ENCODE data around the gene DPP6. TPM values are rescaled to one million over a fixed set of nuclear protein-coding genes. Genes with fewer than 3 reads are reported as not detected.

Gene DPP6
- total RNA-seq, 1 donor from 2014 or later = 1.4 TPM

DNA sequence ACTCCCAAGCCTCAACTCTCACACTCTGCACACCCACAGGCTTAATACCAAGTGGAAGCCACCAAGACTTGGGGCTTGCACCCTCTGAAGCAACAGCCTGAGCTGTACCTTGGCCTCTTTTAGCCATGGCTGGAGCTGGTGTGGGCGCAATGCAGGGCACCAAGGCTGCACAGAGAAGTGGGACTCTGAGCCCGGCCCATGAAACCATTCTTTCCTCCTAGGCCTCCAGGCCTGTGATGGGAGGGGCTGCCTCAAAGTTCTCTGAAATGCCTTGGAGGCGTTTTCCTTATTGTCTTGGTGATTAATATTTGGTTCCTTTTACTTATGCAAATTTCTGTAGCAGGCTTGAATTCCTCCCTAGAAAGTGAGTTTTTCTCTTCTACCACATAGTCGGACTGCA lies 674.2 kb downstream of the DPP6 start:
- H3K27ac Mint-ChIP-seq (ENCODE audit: unreplicated experiment) = no peak overlapping the region
- H3K9me3 Mint-ChIP-seq (ENCODE audit: unreplicated experiment) = peaks cover 18% of the 10 kb centered on the region
- no peak for DNase-seq (ENCODE audit: low spot score)
- H3K27me3 Mint-ChIP-seq (ENCODE audit: unreplicated experiment) = no peaks in the 10 kb centered on the region
- TF ChIP-seq, protein P1, sequence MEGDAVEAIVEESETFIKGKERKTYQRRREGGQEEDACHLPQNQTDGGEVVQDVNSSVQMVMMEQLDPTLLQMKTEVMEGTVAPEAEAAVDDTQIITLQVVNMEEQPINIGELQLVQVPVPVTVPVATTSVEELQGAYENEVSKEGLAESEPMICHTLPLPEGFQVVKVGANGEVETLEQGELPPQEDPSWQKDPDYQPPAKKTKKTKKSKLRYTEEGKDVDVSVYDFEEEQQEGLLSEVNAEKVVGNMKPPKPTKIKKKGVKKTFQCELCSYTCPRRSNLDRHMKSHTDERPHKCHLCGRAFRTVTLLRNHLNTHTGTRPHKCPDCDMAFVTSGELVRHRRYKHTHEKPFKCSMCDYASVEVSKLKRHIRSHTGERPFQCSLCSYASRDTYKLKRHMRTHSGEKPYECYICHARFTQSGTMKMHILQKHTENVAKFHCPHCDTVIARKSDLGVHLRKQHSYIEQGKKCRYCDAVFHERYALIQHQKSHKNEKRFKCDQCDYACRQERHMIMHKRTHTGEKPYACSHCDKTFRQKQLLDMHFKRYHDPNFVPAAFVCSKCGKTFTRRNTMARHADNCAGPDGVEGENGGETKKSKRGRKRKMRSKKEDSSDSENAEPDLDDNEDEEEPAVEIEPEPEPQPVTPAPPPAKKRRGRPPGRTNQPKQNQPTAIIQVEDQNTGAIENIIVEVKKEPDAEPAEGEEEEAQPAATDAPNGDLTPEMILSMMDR (IDR thresholded peaks at IDR 0.05; ENCODE audit: unreplicated experiment) = no peak
- H3K4me3 Mint-ChIP-seq (ENCODE audit: unreplicated experiment) = no peak overlapping the region
- peaks cover 7% of the 10 kb centered on the region for H3K36me3 Mint-ChIP-seq (ENCODE audit: low read depth, unreplicated experiment)
- no peaks in the 10 kb centered on the region for H3K4me1 Mint-ChIP-seq (ENCODE audit: unreplicated experiment)

DNA sequence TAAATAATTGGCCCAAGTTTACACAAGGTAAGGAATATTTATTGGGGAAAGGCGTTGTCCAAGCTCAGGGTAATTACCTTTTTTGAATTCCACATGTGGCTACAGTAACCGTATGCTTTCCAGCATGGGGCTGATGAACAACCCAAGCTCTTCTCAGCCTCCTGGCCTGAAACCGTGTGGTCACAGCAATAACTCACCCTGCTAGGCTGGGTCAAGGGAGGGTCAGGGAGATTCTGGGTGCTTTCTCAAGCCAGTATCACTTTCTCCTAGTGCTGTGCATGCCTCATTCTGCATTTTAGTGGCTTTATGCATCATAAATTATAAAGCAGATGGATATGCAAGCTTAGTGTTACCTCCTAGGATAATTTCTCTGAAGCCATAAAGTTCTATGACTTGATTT lies 676.9 kb downstream of the DPP6 start:
- no peaks in the 10 kb centered on the region for H3K4me1 Mint-ChIP-seq (ENCODE audit: unreplicated experiment)
- no peak overlapping the region for H3K4me3 Mint-ChIP-seq (ENCODE audit: unreplicated experiment)
- H3K27ac Mint-ChIP-seq (ENCODE audit: unreplicated experiment) = no peak overlapping the region
- no peak for DNase-seq (ENCODE audit: low spot score)
- H3K27me3 Mint-ChIP-seq (ENCODE audit: unreplicated experiment) = no peaks in the 10 kb centered on the region
- H3K36me3 Mint-ChIP-seq (ENCODE audit: low read depth, unreplicated experiment) = peaks cover 7% of the 10 kb centered on the region
- peaks cover 18% of the 10 kb centered on the region for H3K9me3 Mint-ChIP-seq (ENCODE audit: unreplicated experiment)
- TF ChIP-seq, protein P1 (IDR thresholded peaks at IDR 0.05; ENCODE audit: unreplicated experiment) = no peak

DNA sequence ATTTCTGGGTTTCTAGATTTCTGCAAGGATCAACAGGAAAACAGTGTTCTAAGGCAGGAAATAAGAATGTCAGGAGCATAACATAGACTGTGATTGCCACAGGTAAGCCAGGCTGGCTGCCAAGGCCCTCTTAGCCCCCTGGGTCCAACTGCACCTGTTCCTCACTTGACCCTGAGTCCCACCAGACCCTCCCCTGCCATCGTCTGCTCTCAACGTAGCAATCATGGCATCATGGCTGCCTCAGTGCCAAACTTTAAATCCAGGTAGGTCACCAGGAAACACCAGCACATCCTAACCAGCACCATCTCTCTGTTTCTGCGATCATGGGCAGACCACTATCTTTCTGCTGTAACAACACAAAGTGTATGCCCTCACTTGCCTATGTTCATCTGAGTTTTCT lies 683.6 kb downstream of the DPP6 start:
- no peak for DNase-seq (ENCODE audit: low spot score)
- Mint-ChIP-seq H3K9me3 (ENCODE audit: unreplicated experiment) (no peaks in the 10 kb centered on the region), H3K4me3 (ENCODE audit: unreplicated experiment) (no peak overlapping the region), H3K4me1 (ENCODE audit: unreplicated experiment) (no peaks in the 10 kb centered on the region), H3K27me3 (ENCODE audit: unreplicated experiment) (no peaks in the 10 kb centered on the region), H3K36me3 (ENCODE audit: low read depth, unreplicated experiment) (no peaks in the 10 kb centered on the region), H3K27ac (ENCODE audit: unreplicated experiment) (no peak overlapping the region)
- TF ChIP-seq, protein P1 (IDR thresholded peaks at IDR 0.05; ENCODE audit: unreplicated experiment) = no peak

DNA sequence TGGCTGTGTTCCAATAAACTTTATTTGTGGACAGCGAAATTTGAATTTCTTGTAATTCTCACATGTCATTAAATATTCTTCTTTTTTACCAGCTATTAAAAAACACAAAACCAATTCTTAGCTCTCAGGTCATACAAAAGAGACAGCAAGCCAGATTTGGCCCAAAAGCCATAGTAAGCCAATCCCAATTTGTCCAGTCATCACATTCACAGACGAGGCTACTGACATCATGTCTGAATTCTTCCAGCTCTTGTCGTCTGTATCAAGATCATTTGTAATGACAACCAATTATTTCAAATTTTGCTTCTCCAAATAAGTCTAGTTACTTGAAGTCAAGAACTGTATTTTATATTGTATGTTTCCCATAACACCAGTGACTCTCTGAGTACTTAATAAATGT lies 684.2 kb downstream of the DPP6 start:
- Mint-ChIP-seq H3K4me3 (ENCODE audit: unreplicated experiment) (no peak overlapping the region), H3K9me3 (ENCODE audit: unreplicated experiment) (no peaks in the 10 kb centered on the region), H3K4me1 (ENCODE audit: unreplicated experiment) (no peaks in the 10 kb centered on the region), H3K36me3 (ENCODE audit: low read depth, unreplicated experiment) (no peaks in the 10 kb centered on the region), H3K27ac (ENCODE audit: unreplicated experiment) (no peak overlapping the region), H3K27me3 (ENCODE audit: unreplicated experiment) (no peaks in the 10 kb centered on the region)
- no peak for DNase-seq (ENCODE audit: low spot score)
- TF ChIP-seq, protein P1 (IDR thresholded peaks at IDR 0.05; ENCODE audit: unreplicated experiment) = no peak

DNA sequence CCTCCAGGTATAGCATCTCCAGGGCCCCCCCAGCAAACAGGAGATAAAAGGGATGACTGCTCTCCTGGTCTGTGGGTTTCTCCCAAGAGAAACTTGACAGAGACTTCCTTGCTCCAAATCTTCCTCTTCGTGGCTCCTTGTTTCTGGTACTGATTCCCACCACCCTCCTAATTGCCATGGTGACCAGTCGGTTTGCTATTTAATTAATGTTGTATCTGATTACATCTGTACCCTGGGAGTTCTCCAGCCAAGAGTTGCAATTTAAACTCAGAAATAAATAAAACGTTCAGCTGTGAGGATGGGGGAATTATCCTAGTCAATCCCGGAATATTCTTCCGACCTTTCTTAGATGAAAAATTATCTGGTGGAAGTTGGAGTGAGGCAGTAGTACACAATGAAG lies 686.0 kb downstream of the DPP6 start:
- Mint-ChIP-seq H3K9me3 (ENCODE audit: unreplicated experiment) (no peaks in the 10 kb centered on the region), H3K36me3 (ENCODE audit: low read depth, unreplicated experiment) (no peaks in the 10 kb centered on the region), H3K27ac (ENCODE audit: unreplicated experiment) (no peak overlapping the region), H3K4me1 (ENCODE audit: unreplicated experiment) (no peaks in the 10 kb centered on the region), H3K4me3 (ENCODE audit: unreplicated experiment) (no peak overlapping the region), H3K27me3 (ENCODE audit: unreplicated experiment) (no peaks in the 10 kb centered on the region)
- no peak for DNase-seq (ENCODE audit: low spot score)
- TF ChIP-seq, protein P1 (IDR thresholded peaks at IDR 0.05; ENCODE audit: unreplicated experiment) = no peak
